Lower lobe of right lung (tissue), 2 donors: ENCODE results near the gene MID1. TPM values are rescaled to one million over a fixed set of nuclear protein-coding genes. Genes with fewer than 3 reads are reported as not detected.
"Not testable (repeated sequence)": the region's sequence is repeated elsewhere in the genome, so short reads cannot be mapped to it uniquely, and the experiment has no call there.

Experiments used
- ATAC-seq, 2 donors: fragments of 200-7000 bp; cut with Tn5 transposase; one replicate each; pipeline ENCODE4 v1.9.1; 2020 to 2022; ENCODE audit warnings: mild to moderate bottlenecking in 2 of 2, moderate library complexity in 2 of 2
- DNase-seq: peaks from one replicate; pipeline ENCODE4 v3.0.0-alpha.2; 2020
- H3K27ac ChIP-seq: fragments of 200-600 bp; one replicate; pipeline ENCODE4 v1.8.0; 2022
- H3K27me3 ChIP-seq: fragments of 200-600 bp; one replicate; pipeline ENCODE4 v1.8.0; 2022; ENCODE audit warnings: low read depth
- H3K36me3 ChIP-seq: fragments of 200-600 bp; one replicate; pipeline ENCODE4 v1.8.0; 2022; ENCODE audit warnings: mild to moderate bottlenecking
- H3K4me1 ChIP-seq: fragments of 200-600 bp; one replicate; pipeline ENCODE4 v1.8.0; 2022
- H3K4me3 ChIP-seq: fragments of 200-600 bp; one replicate; pipeline ENCODE4 v1.8.0; 2022; ENCODE audit warnings: mild to moderate bottlenecking
- H3K9me3 ChIP-seq: fragments of 200-600 bp; one replicate; pipeline ENCODE4 v1.8.0; 2022
- intact Hi-C: fragments of 100-400 bp; cut with DNase I; formaldehyde crosslinking; loops from one replicate; pipeline ENCODE4 v1.11.0; 2022
- total RNA-seq: library from RNA; stranded (reverse); fragmentation: NEBNext Ultra II Directional; extraction: Animal tissue kit (Norgen Biotek cat#: 25700); gene quantifications from one replicate; pipeline ENCODE4 v1.2.1, GENCODE V29; 2021
- TF ChIP-seq, protein P1 (sequence below): fragments of 200-600 bp; IDR thresholded peaks from one replicate; pipeline ENCODE4 v1.8.0; 2022; ENCODE audit warnings: antibody characterized with exemption, mild to moderate bottlenecking
- donor health status: DM: no; HTN: yes; CAD: no; lungs with severe emphysema.

The MID1 gene
- total RNA-seq, 1 donor from 2014 or later = 24.9 TPM

DNA sequence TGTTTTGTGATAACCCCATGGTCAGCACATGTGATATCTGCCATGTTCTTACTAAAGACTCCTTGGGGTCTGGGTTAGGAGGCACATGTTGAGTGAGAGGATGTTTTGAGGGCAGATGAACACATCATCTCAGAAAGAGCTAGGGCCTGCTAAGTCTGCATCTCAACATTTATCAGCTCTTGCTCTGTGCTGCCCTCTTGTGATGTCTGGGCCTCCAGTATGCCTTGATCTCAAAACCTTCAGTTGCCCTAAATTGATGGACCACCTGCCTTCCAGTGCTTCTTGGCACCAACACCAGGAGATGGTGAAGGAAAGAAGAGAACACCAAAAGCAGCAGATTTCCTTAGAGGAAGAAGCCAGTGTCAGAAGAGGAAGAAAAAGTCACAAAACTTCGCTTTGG, 22.5 kb downstream of the MID1 start:
- no peaks in the 10 kb centered on the region for H3K9me3 ChIP-seq
- no peaks in the 10 kb centered on the region for H3K27me3 ChIP-seq
- DNase-seq = no peak
- TF ChIP-seq, protein P1, sequence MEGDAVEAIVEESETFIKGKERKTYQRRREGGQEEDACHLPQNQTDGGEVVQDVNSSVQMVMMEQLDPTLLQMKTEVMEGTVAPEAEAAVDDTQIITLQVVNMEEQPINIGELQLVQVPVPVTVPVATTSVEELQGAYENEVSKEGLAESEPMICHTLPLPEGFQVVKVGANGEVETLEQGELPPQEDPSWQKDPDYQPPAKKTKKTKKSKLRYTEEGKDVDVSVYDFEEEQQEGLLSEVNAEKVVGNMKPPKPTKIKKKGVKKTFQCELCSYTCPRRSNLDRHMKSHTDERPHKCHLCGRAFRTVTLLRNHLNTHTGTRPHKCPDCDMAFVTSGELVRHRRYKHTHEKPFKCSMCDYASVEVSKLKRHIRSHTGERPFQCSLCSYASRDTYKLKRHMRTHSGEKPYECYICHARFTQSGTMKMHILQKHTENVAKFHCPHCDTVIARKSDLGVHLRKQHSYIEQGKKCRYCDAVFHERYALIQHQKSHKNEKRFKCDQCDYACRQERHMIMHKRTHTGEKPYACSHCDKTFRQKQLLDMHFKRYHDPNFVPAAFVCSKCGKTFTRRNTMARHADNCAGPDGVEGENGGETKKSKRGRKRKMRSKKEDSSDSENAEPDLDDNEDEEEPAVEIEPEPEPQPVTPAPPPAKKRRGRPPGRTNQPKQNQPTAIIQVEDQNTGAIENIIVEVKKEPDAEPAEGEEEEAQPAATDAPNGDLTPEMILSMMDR = peak; percentile 30
- no peaks in the 10 kb centered on the region for H3K4me1 ChIP-seq
- H3K27ac ChIP-seq = no peak overlapping the region
- ATAC-seq = peak in 1 of 2 donors; percentile 54
- H3K36me3 ChIP-seq = no peaks in the 10 kb centered on the region
- intact Hi-C loops = no loop called here
- H3K4me3 ChIP-seq = no peak overlapping the region

DNA sequence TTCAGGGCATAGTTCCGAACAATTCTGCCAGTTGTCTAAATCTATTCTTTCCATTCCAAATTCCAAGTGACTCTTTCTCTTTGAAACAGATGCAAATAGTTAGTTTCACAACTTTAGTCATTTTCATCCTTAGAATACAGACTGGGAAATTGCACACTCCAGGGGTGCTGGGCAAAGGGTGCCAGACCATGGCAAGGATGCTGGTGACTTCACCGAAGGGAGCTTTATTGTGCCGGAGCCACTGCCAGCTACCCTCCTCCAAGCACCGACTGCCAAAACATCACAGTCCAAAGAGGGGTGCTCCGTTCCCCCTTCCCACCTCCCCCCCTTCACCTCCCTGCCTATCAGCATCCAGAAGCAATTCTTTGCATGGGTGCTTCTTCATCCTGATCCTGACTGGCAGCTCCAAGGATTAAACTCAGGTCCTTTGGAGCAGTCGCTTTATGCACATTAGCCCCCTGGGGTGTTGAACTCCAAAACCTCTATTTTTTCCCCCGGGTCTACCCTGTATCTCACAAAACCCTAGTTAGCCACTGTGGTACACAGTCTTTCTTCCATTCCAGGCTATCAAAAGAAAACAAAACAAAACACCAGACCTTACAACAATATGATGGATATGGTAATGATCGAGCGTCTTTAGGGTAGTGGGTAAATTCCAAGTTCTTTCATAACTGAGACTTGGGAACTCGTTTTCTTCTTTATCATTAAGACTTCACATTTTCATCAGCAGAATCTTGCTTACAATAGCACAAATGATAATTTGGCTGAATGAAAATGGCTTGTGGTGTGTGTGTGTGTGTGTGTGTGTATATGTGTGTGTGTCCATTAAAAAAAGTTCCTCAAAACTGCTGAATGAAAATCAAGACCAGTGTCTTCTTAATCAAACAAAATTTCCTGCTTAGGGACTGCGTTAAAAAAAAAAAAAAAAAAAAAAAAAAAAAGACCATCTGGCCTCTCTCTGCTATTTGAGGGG, 28.7 kb downstream of the MID1 start:
- Histone ChIP-seq H3K9me3 (no peaks in the 10 kb centered on the region), H3K27ac (no peak overlapping the region), H3K27me3 (no peaks in the 10 kb centered on the region), H3K36me3 (no peaks in the 10 kb centered on the region), H3K4me1 (no peaks in the 10 kb centered on the region), H3K4me3 (no peak overlapping the region)
- ATAC-seq (no peak), DNase-seq (no peak)
- TF ChIP-seq, protein P1 = no peak
- intact Hi-C loops = no loop called here

DNA sequence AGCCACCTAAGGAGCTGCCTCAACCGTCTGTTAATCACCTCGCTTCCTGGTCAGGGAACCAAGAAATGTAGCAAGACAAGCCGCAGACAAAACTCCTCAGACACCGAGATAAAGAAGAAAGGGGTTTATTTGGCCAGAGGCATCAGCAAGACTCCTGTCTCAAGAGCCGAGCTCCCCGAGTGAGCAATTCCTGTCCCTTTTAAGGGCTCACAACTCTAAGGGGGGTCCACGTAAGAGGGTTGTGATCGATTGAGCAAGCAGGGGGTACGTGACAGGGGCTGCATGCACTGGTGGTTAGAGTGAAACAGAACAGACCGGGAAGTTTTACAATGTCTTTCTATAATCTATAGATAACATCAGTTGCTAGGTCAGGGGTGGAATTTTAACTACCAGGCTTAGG, 30.6 kb downstream of the MID1 start:
- H3K9me3 ChIP-seq, H3K4me3 ChIP-seq, H3K4me1 ChIP-seq, intact Hi-C loops, H3K27me3 ChIP-seq, DNase-seq, H3K27ac ChIP-seq, H3K36me3 ChIP-seq, ATAC-seq: not testable (repeated sequence)

DNA sequence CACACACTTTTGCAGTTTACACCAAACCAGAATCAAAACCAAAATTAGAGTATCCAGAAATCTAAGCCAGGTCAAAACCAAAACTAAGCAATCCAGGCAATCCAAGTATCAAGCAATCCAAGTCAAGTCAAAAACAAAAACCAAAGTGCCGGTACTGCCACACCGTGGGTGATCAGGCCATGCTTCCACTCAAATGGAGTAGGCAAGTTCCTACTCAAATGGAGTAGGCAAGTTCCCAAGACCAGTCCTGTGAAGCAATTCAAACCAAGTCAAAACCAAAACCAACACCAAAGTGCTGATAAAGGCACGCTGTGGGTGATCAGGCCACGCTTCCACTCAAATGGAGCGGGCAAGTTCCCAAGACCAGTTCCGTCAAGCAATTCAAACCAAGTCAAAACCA, 31.3 kb downstream of the MID1 start:
- Histone ChIP-seq H3K4me3 (no peak overlapping the region), H3K27ac (no peak overlapping the region), H3K27me3 (no peaks in the 10 kb centered on the region), H3K4me1 (no peaks in the 10 kb centered on the region), H3K9me3 (no peaks in the 10 kb centered on the region), H3K36me3 (no peaks in the 10 kb centered on the region)
- ATAC-seq = no peak
- intact Hi-C loops = no loop called here
- no peak for DNase-seq
- TF ChIP-seq, protein P1 = no peak

DNA sequence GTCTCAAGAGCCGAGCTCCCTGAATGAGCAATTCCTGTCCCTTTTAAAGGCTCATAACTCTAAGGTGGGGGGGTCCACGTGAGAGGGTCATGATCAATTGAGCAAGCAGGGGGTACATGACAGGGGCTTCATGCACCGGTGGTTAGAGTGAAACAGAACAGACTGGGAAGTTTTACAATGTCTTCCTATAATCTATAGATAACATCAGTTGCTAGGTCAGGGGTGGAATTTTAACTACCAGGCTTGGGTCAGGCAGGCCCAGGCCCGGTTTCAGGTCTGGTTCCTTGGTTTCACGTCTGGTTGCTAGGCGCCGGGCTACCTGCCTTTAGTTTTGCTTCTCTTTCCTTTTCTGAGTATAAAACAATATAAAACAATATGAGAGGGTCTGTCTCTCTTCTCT, 35.5 kb downstream of the MID1 start:
- H3K36me3 ChIP-seq, H3K9me3 ChIP-seq, H3K4me3 ChIP-seq, H3K27me3 ChIP-seq, H3K27ac ChIP-seq, ATAC-seq, H3K4me1 ChIP-seq, intact Hi-C loops, DNase-seq: not testable (repeated sequence)

DNA sequence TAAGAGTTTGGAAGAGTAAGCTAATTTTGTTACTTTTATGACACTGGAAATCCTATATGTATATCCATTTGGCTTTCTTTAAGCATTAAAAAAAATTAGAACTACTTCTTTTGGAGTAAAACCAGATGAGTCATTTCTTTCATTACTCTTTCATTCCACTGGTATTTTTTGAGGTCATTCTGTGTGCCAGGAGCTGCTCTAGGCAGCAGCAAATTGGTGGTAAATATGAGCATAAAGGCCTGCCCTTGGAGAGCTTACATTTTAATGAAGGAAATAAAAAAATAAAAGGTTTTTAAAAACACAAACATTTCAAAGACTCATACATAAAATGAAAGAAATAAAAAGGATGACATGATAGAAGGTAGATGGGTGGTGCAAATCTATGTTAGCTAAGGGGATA, 37.4 kb downstream of the MID1 start:
- Histone ChIP-seq H3K36me3 (no peaks in the 10 kb centered on the region), H3K27ac (no peak overlapping the region), H3K4me3 (no peak overlapping the region), H3K4me1 (peaks cover under 1% of the 10 kb centered on the region), H3K9me3 (no peaks in the 10 kb centered on the region), H3K27me3 (no peaks in the 10 kb centered on the region)
- TF ChIP-seq, protein P1 = no peak
- ATAC-seq (no peak), DNase-seq (no peak)
- intact Hi-C loops = no loop called here
